Stimulated activated CD8-positive, alpha-beta memory T cell treated with anti-CD3 and anti-CD28 coated beads, Interleukin-7, amount 100 ng/mL, for 24 hours (primary cell): ENCODE measurements around the gene C1orf232.

Source experiments
- DNase-seq: peaks from one replicate; pipeline ENCODE4 v3.0.0-alpha.2; 2020; ENCODE audit warnings: low read depth

Gene C1orf232

GRCh38 chr1:26168410-26169197 is at the start of gene C1orf232:
TSS of gene C1orf232 (minus strand) at chr1:26168963. CDS start at chr1:26168499, 464 bp downstream.
- no peak for DNase-seq

- no peak for DNase-seq
Observed at GRCh38 chr1:26215246-26215645, 46.5 kb upstream of the C1orf232 start.

GRCh38 chr1:26213335-26213905 is 44.7 kb upstream of the C1orf232 start:
- no peak for DNase-seq

GRCh38 chr1:26212726-26213125 is 44.0 kb upstream of the C1orf232 start:
- no peak for DNase-seq

- DNase-seq, result no peak
Observed at GRCh38 chr1:26210147-26210870, 41.5 kb upstream of the C1orf232 start.

GRCh38 chr1:26203642-26204318 is 35.0 kb upstream of the C1orf232 start:
- no peak for DNase-seq

GRCh38 chr1:26200413-26200812 is 31.6 kb upstream of the C1orf232 start:
- DNase-seq, result no peak

GRCh38 chr1:26197813-26198212 is 29.1 kb upstream of the C1orf232 start:
- DNase-seq, result no peak

- DNase-seq, result no peak
Observed at GRCh38 chr1:26197301-26197700, 28.5 kb upstream of the C1orf232 start.

- no peak for DNase-seq
Observed at GRCh38 chr1:26195805-26196204, 27.0 kb upstream of the C1orf232 start.

GRCh38 chr1:26191739-26192138 is 23.0 kb upstream of the C1orf232 start:
- DNase-seq, result no peak

- DNase-seq, result no peak
Observed at GRCh38 chr1:26190373-26190987, 21.7 kb upstream of the C1orf232 start, which contains the start of gene CATSPER4. TSS of gene CATSPER4 (plus strand) at chr1:26190602. CDS start at chr1:26190628, 26 bp downstream.

- no peak for DNase-seq
Observed at GRCh38 chr1:26189751-26190275, 21.1 kb upstream of the C1orf232 start.

GRCh38 chr1:26189331-26189730 is 20.6 kb upstream of the C1orf232 start:
- DNase-seq, result no peak

- no peak for DNase-seq
Observed at GRCh38 chr1:26188477-26188876, 19.7 kb upstream of the C1orf232 start.

GRCh38 chr1:26187882-26188281 is 19.1 kb upstream of the C1orf232 start:
- DNase-seq, result no peak

- no peak for DNase-seq
Observed at GRCh38 chr1:26184883-26185282, 16.1 kb upstream of the C1orf232 start.

GRCh38 chr1:26184086-26184485 is 15.3 kb upstream of the C1orf232 start:
- DNase-seq, result no peak

- DNase-seq, result no peak
Observed at GRCh38 chr1:26182383-26182696, 13.6 kb upstream of the C1orf232 start.

- DNase-seq, result no peak
Observed at GRCh38 chr1:26181586-26182382, 13.0 kb upstream of the C1orf232 start.

GRCh38 chr1:26180010-26180506 is 11.3 kb upstream of the C1orf232 start:
- no peak for DNase-seq
